ENCODE results near the gene LRIT2. TPM values are rescaled to one million over a fixed set of nuclear protein-coding genes. Genes with fewer than 3 reads are reported as not detected.

Gene LRIT2
- total RNA-seq, 1 experiment from 2014 or later, result not detected

Other genes starting within 250 kb of the LRIT2 start
- gene GHITM, start 86.0 kb downstream of the LRIT2 start, total RNA-seq (2021), result 126 and 127 TPM in 2 replicates
- gene GPR15LG, start 51.7 kb downstream of the LRIT2 start, total RNA-seq (2021), result not detected in 2 replicates
- gene CDHR1, start 31.0 kb downstream of the LRIT2 start, total RNA-seq (2021), result 0.20 TPM in 1 of 2 replicates, not detected in the other
- gene LRIT1, start 16.0 kb upstream of the LRIT2 start, total RNA-seq (2021), result not detected in 2 replicates
- gene RGR, start 19.5 kb upstream of the LRIT2 start, total RNA-seq (2021), result not detected in 2 replicates
- gene CCSER2, start 103.0 kb upstream of the LRIT2 start, total RNA-seq (2021), result 44.1 and 44.4 TPM in 2 replicates